ENCODE measurements around the gene METTL27. TPM values are rescaled to one million over a fixed set of nuclear protein-coding genes. Genes with fewer than 3 reads are reported as not detected.
"Not testable (repeated sequence)": the region's sequence is repeated elsewhere in the genome, so short reads cannot be mapped to it uniquely, and the experiment has no call there.

Gene METTL27
- total and polyA plus RNA-seq, 4 donors = 1.0 to 1.7 (median 1.6) TPM

DNA sequence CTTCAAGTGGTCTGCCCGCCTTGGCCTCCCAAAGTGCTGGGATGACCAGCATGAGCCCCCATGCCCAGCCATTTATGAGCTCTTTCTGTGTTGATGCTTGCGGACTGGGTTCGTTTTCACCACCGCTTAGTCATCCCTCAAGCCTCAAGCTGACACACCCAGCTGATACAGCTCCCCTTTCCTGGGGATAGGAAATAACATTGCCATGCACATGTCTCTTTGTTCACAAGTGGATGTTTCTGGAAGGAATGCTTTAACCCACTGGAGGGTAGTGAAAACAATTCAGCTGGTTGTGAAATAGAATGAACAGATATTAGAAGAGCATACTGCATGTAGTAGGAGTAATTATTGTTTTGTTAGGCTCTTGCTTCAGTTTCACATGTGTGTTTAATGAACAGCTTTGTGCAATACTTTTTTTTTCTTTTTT lies 8.5 kb upstream of the METTL27 start:
- Histone ChIP-seq H3K27ac (ENCODE audit: low read depth in 1 of 2, low read length in 2 of 2) (no peak overlapping the region), H3K4me3 (ENCODE audit: low read depth in 1 of 3, low read length in 3 of 3) (no peak overlapping the region), H3K27me3 (ENCODE audit: control insufficient read depth in 4 of 4, insufficient read depth in 4 of 4, low read length in 3 of 4) (no peaks in the 10 kb centered on the region), H3K9ac (ENCODE audit: low read depth in 1 of 2, low read length in 2 of 2) (no peak overlapping the region), H3K36me3 (ENCODE audit: control insufficient read depth in 4 of 4, insufficient read depth in 3 of 4, low read depth in 1 of 4, low read length in 3 of 4) (no peaks in the 10 kb centered on the region), H3K9me3 (ENCODE audit: control insufficient read depth in 4 of 4, low read length in 3 of 4) (no peaks in the 10 kb centered on the region), H3K4me1 (ENCODE audit: control insufficient read depth in 4 of 4, insufficient read depth in 4 of 4, low read length in 3 of 4) (peaks cover 0 to 5% (median 2%) of the 10 kb centered on the region in 4 donors)
- DNase-seq (ENCODE audit: low spot score) = no peak
- TF ChIP-seq RXRA (IDR thresholded peaks at IDR 0.05) (no peak), EGR1 (IDR thresholded peaks at IDR 0.05; ENCODE audit: low read depth in 2 of 2) (no peak), HNF4G (IDR thresholded peaks at IDR 0.05) (no peak), FOXA2 (IDR thresholded peaks at IDR 0.05) (no peak)
- 90% methylated on average over 4 of the region's 4 CpGs for WGBS

DNA sequence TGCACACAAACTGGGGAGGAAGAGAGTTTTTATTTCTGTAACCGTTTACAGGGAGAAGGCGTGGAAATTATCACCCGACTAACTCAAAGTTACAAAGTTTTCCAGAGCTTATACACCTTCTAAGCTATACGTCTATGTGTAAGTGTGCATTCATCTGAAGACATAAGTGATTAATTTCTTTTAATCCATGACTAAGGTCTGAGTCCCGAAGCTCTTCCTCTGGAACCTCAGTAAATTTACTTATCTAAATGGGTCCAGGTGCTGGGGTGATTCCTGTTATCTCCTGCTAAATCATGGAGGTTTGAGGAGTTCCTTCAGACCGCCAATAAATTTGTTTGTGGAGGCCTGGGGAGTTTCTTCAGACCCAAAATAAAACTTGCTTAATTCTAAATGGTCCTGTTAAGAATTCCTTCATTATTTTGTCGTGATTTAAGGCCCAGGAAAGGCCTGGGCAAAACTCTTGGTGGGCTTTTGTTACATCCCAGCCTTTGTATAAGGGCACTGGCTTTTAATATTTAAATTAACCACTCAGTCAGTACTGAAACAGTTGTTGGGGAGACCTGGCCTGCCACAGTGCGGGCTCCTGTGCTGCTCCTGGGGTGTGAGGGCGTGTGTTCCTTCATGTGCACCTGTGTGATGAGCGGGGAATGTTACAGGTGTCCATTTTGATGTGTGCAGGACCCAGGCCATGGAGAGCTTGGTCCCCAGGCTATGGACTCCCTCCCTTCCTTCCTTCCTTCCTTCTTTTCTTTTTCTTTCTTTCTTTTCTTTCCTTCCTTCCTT lies 5.8 kb upstream of the METTL27 start:
- no peaks in the 10 kb centered on the region for H3K27me3 ChIP-seq (ENCODE audit: control insufficient read depth in 4 of 4, insufficient read depth in 4 of 4, low read length in 3 of 4)
- H3K4me3 ChIP-seq (ENCODE audit: low read depth in 1 of 3, low read length in 3 of 3) = no peak overlapping the region
- WGBS = 89% methylated on average over 10 of the region's 10 CpGs
- H3K9me3 ChIP-seq (ENCODE audit: control insufficient read depth in 4 of 4, low read length in 3 of 4) = no peaks in the 10 kb centered on the region
- H3K36me3 ChIP-seq (ENCODE audit: control insufficient read depth in 4 of 4, insufficient read depth in 3 of 4, low read depth in 1 of 4, low read length in 3 of 4) = no peaks in the 10 kb centered on the region
- no peaks in the 10 kb centered on the region for H3K4me1 ChIP-seq (ENCODE audit: control insufficient read depth in 4 of 4, insufficient read depth in 4 of 4, low read length in 3 of 4)
- no peak for TF ChIP-seq TAF1 (conservative IDR thresholded peaks at IDR 0.05)
- TF ChIP-seq RAD21 (IDR thresholded peaks at IDR 0.05) = no peak
- no peak for TF ChIP-seq FOXA2 (IDR thresholded peaks at IDR 0.05)
- TF ChIP-seq YY1 (IDR thresholded peaks at IDR 0.05) = no peak
- TF ChIP-seq GABPA (IDR thresholded peaks at IDR 0.05 in 1 of 2, conservative IDR thresholded peaks at IDR 0.05 in 1 of 2) = no peak
- no peak for TF ChIP-seq NR2F2 (IDR thresholded peaks at IDR 0.05)
- TF ChIP-seq, protein P1, sequence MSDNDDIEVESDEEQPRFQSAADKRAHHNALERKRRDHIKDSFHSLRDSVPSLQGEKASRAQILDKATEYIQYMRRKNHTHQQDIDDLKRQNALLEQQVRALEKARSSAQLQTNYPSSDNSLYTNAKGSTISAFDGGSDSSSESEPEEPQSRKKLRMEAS (IDR thresholded peaks at IDR 0.05) = no peak
- TF ChIP-seq, protein P2, sequence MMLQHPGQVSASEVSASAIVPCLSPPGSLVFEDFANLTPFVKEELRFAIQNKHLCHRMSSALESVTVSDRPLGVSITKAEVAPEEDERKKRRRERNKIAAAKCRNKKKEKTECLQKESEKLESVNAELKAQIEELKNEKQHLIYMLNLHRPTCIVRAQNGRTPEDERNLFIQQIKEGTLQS (IDR thresholded peaks at IDR 0.05) = no peak
- TF ChIP-seq RXRA (IDR thresholded peaks at IDR 0.05) = no peak
- TF ChIP-seq, protein P3, sequence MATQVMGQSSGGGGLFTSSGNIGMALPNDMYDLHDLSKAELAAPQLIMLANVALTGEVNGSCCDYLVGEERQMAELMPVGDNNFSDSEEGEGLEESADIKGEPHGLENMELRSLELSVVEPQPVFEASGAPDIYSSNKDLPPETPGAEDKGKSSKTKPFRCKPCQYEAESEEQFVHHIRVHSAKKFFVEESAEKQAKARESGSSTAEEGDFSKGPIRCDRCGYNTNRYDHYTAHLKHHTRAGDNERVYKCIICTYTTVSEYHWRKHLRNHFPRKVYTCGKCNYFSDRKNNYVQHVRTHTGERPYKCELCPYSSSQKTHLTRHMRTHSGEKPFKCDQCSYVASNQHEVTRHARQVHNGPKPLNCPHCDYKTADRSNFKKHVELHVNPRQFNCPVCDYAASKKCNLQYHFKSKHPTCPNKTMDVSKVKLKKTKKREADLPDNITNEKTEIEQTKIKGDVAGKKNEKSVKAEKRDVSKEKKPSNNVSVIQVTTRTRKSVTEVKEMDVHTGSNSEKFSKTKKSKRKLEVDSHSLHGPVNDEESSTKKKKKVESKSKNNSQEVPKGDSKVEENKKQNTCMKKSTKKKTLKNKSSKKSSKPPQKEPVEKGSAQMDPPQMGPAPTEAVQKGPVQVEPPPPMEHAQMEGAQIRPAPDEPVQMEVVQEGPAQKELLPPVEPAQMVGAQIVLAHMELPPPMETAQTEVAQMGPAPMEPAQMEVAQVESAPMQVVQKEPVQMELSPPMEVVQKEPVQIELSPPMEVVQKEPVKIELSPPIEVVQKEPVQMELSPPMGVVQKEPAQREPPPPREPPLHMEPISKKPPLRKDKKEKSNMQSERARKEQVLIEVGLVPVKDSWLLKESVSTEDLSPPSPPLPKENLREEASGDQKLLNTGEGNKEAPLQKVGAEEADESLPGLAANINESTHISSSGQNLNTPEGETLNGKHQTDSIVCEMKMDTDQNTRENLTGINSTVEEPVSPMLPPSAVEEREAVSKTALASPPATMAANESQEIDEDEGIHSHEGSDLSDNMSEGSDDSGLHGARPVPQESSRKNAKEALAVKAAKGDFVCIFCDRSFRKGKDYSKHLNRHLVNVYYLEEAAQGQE (IDR thresholded peaks at IDR 0.05) = no peak
- TF ChIP-seq HNF4G (IDR thresholded peaks at IDR 0.05) = no peak
- TF ChIP-seq, protein P4, sequence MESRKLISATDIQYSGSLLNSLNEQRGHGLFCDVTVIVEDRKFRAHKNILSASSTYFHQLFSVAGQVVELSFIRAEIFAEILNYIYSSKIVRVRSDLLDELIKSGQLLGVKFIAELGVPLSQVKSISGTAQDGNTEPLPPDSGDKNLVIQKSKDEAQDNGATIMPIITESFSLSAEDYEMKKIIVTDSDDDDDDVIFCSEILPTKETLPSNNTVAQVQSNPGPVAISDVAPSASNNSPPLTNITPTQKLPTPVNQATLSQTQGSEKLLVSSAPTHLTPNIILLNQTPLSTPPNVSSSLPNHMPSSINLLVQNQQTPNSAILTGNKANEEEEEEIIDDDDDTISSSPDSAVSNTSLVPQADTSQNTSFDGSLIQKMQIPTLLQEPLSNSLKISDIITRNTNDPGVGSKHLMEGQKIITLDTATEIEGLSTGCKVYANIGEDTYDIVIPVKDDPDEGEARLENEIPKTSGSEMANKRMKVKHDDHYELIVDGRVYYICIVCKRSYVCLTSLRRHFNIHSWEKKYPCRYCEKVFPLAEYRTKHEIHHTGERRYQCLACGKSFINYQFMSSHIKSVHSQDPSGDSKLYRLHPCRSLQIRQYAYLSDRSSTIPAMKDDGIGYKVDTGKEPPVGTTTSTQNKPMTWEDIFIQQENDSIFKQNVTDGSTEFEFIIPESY (IDR thresholded peaks at IDR 0.05) = no peak
- no peak for DNase-seq (ENCODE audit: low spot score)
- no peak overlapping the region for H3K27ac ChIP-seq (ENCODE audit: low read depth in 1 of 2, low read length in 2 of 2)
- H3K9ac ChIP-seq (ENCODE audit: low read depth in 1 of 2, low read length in 2 of 2) = no peak overlapping the region

DNA sequence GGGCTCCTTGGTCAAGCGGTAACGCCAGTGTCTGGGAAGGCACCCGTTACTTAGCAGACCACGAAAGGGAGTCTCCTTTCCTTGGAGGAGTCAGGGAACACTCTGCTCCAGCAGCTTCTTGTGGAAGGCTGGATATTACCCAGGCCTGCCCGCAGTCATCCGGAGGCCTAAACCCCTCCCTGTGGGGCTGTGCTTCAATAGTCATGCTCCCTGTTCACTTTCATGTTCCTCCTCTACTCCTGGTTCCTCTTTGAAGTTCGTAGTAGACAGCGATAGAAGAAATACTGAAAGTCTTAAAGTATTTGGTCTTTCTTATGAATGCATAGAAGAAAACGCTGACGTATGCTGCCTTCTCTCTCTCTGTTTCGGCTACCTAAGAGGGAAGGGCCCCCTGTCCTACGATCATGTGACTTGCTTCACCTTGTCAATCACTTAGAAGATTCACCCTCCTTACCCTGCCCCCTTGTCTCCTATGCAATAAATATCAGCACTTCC lies 3.4 kb upstream of the METTL27 start:
- not testable (repeated sequence) for H3K27ac ChIP-seq (ENCODE audit: low read depth in 1 of 2, low read length in 2 of 2); H3K27me3 ChIP-seq (ENCODE audit: control insufficient read depth in 4 of 4, insufficient read depth in 4 of 4, low read length in 3 of 4); H3K36me3 ChIP-seq (ENCODE audit: control insufficient read depth in 4 of 4, insufficient read depth in 3 of 4, low read depth in 1 of 4, low read length in 3 of 4); DNase-seq (ENCODE audit: low spot score); H3K4me3 ChIP-seq (ENCODE audit: low read depth in 1 of 3, low read length in 3 of 3); H3K4me1 ChIP-seq (ENCODE audit: control insufficient read depth in 4 of 4, insufficient read depth in 4 of 4, low read length in 3 of 4); H3K9ac ChIP-seq (ENCODE audit: low read depth in 1 of 2, low read length in 2 of 2); H3K9me3 ChIP-seq (ENCODE audit: control insufficient read depth in 4 of 4, low read length in 3 of 4)
- 85% methylated on average over 12 of the region's 12 CpGs for WGBS

Data from liver (tissue), 9 donors.